Measurements from ENCODE around the gene RFPL2.

The RFPL2 gene

DNA sequence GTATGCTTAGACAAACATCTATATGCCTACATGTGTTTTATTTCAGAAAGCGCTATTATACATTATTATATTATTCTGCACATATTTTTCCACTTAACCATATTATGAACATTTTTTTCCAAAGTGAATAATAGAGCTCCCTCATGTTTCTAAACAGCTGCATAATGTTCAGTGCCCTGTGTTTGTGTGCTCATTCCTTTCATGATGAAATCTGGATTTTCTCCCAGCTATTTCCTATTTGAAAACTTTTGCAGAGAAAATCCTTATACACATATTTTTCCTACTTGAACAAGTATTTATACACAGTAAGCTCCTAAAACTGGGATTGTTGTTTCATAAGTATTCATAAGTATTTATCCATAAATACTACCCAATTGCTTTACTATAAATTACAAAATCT, 18.1 kb upstream of the RFPL2 start:
- TF ChIP-seq, protein P1, sequence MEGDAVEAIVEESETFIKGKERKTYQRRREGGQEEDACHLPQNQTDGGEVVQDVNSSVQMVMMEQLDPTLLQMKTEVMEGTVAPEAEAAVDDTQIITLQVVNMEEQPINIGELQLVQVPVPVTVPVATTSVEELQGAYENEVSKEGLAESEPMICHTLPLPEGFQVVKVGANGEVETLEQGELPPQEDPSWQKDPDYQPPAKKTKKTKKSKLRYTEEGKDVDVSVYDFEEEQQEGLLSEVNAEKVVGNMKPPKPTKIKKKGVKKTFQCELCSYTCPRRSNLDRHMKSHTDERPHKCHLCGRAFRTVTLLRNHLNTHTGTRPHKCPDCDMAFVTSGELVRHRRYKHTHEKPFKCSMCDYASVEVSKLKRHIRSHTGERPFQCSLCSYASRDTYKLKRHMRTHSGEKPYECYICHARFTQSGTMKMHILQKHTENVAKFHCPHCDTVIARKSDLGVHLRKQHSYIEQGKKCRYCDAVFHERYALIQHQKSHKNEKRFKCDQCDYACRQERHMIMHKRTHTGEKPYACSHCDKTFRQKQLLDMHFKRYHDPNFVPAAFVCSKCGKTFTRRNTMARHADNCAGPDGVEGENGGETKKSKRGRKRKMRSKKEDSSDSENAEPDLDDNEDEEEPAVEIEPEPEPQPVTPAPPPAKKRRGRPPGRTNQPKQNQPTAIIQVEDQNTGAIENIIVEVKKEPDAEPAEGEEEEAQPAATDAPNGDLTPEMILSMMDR (conservative IDR thresholded peaks at IDR 0.05; ENCODE audit: control insufficient read depth, insufficient read depth, low read depth, low read length) = no peak
- DNase-seq (ENCODE audit: low read depth) = no peak
- H3K4me3 ChIP-seq (ENCODE audit: control insufficient read depth, low read depth, low read length) = no peak overlapping the region

DNA sequence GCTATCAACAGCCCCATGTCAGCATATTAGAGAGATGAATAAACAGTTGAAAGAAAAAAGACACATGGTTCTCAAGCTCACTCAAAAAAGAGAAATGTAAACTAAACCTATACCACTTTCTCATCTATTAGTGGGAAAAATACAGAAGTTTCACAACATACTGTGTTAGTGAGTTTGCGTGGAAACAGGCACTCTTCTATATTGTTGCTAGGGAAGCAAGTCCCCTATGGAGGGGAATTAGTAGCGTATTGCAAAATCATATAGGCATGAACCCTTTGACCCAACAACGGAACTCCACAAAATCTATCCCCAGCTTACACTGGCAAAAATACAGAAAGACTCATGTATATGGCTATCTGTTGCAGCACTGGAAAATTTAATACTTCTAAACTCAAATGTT, 14.2 kb upstream of the RFPL2 start:
- DNase-seq (ENCODE audit: low read depth) = no peak
- TF ChIP-seq, protein P1 (conservative IDR thresholded peaks at IDR 0.05; ENCODE audit: control insufficient read depth, insufficient read depth, low read depth, low read length) = no peak
- H3K4me3 ChIP-seq (ENCODE audit: control insufficient read depth, low read depth, low read length) = no peak overlapping the region

DNA sequence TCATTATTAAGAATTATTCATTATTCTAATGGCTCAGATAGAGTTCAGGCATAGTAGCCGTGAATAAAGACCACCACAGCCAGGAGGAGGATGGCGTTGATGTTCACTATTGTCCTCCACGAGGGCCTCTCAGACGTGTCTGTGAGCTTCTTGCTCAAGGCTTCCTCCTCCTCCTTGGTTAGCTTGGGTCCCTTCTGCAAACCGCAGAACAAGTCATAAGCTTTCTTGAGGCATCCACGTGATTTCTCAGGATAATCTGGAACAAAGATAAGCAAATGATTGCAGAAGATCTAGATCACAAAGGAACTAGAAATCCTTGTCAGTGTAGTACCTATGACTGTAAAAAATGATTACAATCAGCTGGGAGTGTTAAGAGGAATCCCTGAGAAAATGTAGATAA, 13.6 kb upstream of the RFPL2 start:
- TF ChIP-seq, protein P1 (conservative IDR thresholded peaks at IDR 0.05; ENCODE audit: control insufficient read depth, insufficient read depth, low read depth, low read length) = no peak
- DNase-seq (ENCODE audit: low read depth) = no peak
- no peak overlapping the region for H3K4me3 ChIP-seq (ENCODE audit: control insufficient read depth, low read depth, low read length)

DNA sequence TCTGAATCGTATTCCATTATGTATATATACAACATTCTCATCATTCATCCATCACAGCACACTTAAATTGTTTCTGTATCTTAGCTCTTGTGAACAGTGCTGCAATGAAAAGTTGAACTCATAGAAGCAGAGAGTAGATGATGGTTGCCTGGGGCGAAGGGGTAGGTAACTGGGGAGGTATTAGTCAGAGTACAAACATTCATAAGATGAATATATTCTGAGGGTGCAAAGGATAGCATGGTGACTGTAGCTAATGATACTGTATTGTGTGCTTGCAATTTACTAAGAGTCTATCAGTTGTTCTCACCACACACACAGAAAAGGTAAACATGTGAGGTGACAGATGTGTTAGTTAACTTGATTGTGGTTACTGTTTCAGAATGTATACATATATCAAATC, 12.6 kb upstream of the RFPL2 start:
- TF ChIP-seq, protein P1 (conservative IDR thresholded peaks at IDR 0.05; ENCODE audit: control insufficient read depth, insufficient read depth, low read depth, low read length) = no peak
- DNase-seq (ENCODE audit: low read depth) = no peak
- no peak overlapping the region for H3K4me3 ChIP-seq (ENCODE audit: control insufficient read depth, low read depth, low read length)

- TF ChIP-seq, protein P1 (conservative IDR thresholded peaks at IDR 0.05; ENCODE audit: control insufficient read depth, insufficient read depth, low read depth, low read length) = no peak
- no peak for DNase-seq (ENCODE audit: low read depth)
- no peak overlapping the region for H3K4me3 ChIP-seq (ENCODE audit: control insufficient read depth, low read depth, low read length)
Measured at GRCh38 chr22:32216911-32217310, 12.0 kb upstream of the RFPL2 start.

GRCh38 chr22:32211011-32211410, 6.1 kb upstream of the RFPL2 start:
- DNase-seq (ENCODE audit: low read depth) = no peak
- TF ChIP-seq, protein P1 (conservative IDR thresholded peaks at IDR 0.05; ENCODE audit: control insufficient read depth, insufficient read depth, low read depth, low read length) = no peak
- no peak overlapping the region for H3K4me3 ChIP-seq (ENCODE audit: control insufficient read depth, low read depth, low read length)

- TF ChIP-seq, protein P1 (conservative IDR thresholded peaks at IDR 0.05; ENCODE audit: control insufficient read depth, insufficient read depth, low read depth, low read length) = no peak
- DNase-seq (ENCODE audit: low read depth) = no peak
- no peak overlapping the region for H3K4me3 ChIP-seq (ENCODE audit: control insufficient read depth, low read depth, low read length)
Measured at GRCh38 chr22:32208681-32209080, 3.8 kb upstream of the RFPL2 start.
